ENCODE data around the gene MEGF9. TPM values are rescaled to one million over a fixed set of nuclear protein-coding genes. Genes with fewer than 3 reads are reported as not detected.

Gene MEGF9
- total RNA-seq, 3 donors from 2014 or later (not counting 1 experiment from before 2014, with no cell fraction given): 17.5 to 25.9 (median 22.3) TPM

DNA sequence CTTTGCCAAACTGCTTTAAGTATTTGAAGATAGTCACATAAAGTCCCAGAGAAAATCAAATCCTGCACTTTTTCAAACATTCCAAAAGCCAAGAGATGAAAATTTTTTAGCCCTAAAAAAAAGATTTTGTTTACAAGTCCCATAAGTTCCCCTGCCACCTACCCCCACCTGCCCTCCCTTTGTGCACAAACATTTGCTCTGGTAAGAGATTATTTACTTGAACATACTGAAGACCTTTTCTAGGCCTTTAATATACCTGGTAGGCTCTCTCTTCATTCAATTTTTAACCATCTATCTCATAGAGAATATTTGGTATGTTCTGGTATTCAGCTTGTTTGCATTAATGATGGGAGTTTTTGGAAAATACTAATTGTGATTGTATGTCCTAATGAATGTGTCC, 50.3 kb downstream of the MEGF9 start:
- no peak overlapping the region for H3K27ac Mint-ChIP-seq
- TF ChIP-seq, protein P1, sequence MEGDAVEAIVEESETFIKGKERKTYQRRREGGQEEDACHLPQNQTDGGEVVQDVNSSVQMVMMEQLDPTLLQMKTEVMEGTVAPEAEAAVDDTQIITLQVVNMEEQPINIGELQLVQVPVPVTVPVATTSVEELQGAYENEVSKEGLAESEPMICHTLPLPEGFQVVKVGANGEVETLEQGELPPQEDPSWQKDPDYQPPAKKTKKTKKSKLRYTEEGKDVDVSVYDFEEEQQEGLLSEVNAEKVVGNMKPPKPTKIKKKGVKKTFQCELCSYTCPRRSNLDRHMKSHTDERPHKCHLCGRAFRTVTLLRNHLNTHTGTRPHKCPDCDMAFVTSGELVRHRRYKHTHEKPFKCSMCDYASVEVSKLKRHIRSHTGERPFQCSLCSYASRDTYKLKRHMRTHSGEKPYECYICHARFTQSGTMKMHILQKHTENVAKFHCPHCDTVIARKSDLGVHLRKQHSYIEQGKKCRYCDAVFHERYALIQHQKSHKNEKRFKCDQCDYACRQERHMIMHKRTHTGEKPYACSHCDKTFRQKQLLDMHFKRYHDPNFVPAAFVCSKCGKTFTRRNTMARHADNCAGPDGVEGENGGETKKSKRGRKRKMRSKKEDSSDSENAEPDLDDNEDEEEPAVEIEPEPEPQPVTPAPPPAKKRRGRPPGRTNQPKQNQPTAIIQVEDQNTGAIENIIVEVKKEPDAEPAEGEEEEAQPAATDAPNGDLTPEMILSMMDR (IDR thresholded peaks at IDR 0.05): no peak
- no peak overlapping the region for H3K4me3 Mint-ChIP-seq
- no peak for DNase-seq
- no peaks in the 10 kb centered on the region for H3K36me3 Mint-ChIP-seq
- intact Hi-C loops (cut with micrococcal nuclease): no loop called here
- Histone ChIP-seq H3K4me1 (ENCODE audit: control insufficient read depth, insufficient read depth, low read length) (no peaks in the 10 kb centered on the region), H3K27me3 (ENCODE audit: control insufficient read depth, insufficient read depth, low read length) (no peaks in the 10 kb centered on the region), H3K4me3 (ENCODE audit: low read length) (no peak overlapping the region), H3K36me3 (ENCODE audit: control insufficient read depth, insufficient read depth, low read length) (no peaks in the 10 kb centered on the region), H3K27ac (ENCODE audit: low read length) (no peak overlapping the region), H3K9me3 (ENCODE audit: control insufficient read depth, insufficient read depth, low read length) (no peaks in the 10 kb centered on the region)
- no peak for ATAC-seq
- no peaks in the 10 kb centered on the region for H3K27me3 Mint-ChIP-seq (ENCODE audit: low read depth in 2 of 2)
- H3K4me1 Mint-ChIP-seq: peaks cover 38 to 46% of the 10 kb centered on the region in 2 donors
- no peaks in the 10 kb centered on the region for H3K9me3 Mint-ChIP-seq

DNA sequence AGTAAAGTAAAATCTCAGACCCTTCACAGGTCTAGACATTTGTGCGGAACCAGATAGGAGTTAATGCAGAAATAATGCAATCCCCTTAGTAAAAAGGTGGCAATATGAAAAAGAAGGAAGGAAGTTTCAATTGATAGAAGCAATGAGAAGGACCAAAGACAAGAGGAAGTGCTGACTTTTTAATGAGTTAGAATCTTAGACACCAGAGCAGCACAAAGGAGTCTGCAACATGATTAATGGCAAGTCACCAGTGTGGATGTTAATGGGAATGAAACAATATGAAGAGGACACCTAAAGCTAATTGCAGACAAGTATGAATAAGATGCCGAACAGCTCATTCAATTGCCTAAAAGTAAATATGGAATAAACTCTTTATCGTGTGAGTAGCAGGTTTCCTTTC, 50.9 kb downstream of the MEGF9 start:
- Histone ChIP-seq H3K27ac (ENCODE audit: low read length) (no peak overlapping the region), H3K4me1 (ENCODE audit: control insufficient read depth, insufficient read depth, low read length) (no peaks in the 10 kb centered on the region)
- ATAC-seq: no peak

DNA sequence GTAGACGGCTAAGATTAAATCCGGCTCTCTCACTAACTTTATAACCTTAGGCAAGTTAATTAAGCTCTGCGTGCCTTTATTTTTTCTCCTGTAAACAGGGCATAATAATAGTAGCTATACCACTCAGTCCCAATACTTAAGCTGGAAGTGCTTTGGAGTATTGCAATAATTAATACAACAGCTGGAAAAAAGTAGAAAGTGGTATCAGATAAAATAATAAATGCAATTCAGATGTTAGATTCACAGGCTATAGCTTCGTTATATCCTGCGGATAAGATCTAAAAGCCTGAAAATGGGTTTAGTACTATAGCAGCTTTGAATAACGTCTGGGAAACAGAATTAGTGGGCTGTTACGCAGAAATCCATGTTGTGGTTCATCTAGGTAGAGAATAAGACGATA, 51.8 kb downstream of the MEGF9 start:
- Mint-ChIP-seq H3K9me3 (no peaks in the 10 kb centered on the region), H3K27ac (no peak overlapping the region), H3K27me3 (ENCODE audit: low read depth in 2 of 2) (no peaks in the 10 kb centered on the region), H3K4me1 (peaks cover 38 to 46% of the 10 kb centered on the region in 2 donors), H3K36me3 (no peaks in the 10 kb centered on the region), H3K4me3 (no peak overlapping the region)
- TF ChIP-seq, protein P1 (IDR thresholded peaks at IDR 0.05): no peak
- 100% methylated on average over 4 of the region's 8 CpGs for WGBS (ENCODE audit: insufficient coverage)
- Histone ChIP-seq H3K36me3 (ENCODE audit: control insufficient read depth, insufficient read depth, low read length) (no peaks in the 10 kb centered on the region), H3K9me3 (ENCODE audit: control insufficient read depth, insufficient read depth, low read length) (no peaks in the 10 kb centered on the region), H3K4me3 (ENCODE audit: low read length) (no peak overlapping the region), H3K4me1 (ENCODE audit: control insufficient read depth, insufficient read depth, low read length) (no peaks in the 10 kb centered on the region), H3K27ac (ENCODE audit: low read length) (no peak overlapping the region), H3K27me3 (ENCODE audit: control insufficient read depth, insufficient read depth, low read length) (no peaks in the 10 kb centered on the region)
- intact Hi-C loops (cut with micrococcal nuclease): no loop called here
- no peak for ATAC-seq
- no peak for DNase-seq

More for the DNA sequence above, 50.9 kb downstream of the MEGF9 start:
- TF ChIP-seq, protein P1 (IDR thresholded peaks at IDR 0.05): no peak
- H3K9me3 ChIP-seq (ENCODE audit: control insufficient read depth, insufficient read depth, low read length): no peaks in the 10 kb centered on the region
- H3K9me3 Mint-ChIP-seq: no peaks in the 10 kb centered on the region
- H3K4me3 ChIP-seq (ENCODE audit: low read length): no peak overlapping the region
- no peaks in the 10 kb centered on the region for H3K27me3 ChIP-seq (ENCODE audit: control insufficient read depth, insufficient read depth, low read length)
- H3K27ac Mint-ChIP-seq: no peak overlapping the region
- intact Hi-C loops (cut with micrococcal nuclease): no loop called here
- WGBS (ENCODE audit: insufficient coverage): 64% methylated on average over 3 of the region's 3 CpGs
- H3K4me1 Mint-ChIP-seq: peaks cover 38 to 46% of the 10 kb centered on the region in 2 donors
- H3K36me3 ChIP-seq (ENCODE audit: control insufficient read depth, insufficient read depth, low read length): no peaks in the 10 kb centered on the region
- H3K27me3 Mint-ChIP-seq (ENCODE audit: low read depth in 2 of 2): no peaks in the 10 kb centered on the region
- no peak for DNase-seq
- H3K4me3 Mint-ChIP-seq: no peak overlapping the region
- H3K36me3 Mint-ChIP-seq: no peaks in the 10 kb centered on the region

DNA sequence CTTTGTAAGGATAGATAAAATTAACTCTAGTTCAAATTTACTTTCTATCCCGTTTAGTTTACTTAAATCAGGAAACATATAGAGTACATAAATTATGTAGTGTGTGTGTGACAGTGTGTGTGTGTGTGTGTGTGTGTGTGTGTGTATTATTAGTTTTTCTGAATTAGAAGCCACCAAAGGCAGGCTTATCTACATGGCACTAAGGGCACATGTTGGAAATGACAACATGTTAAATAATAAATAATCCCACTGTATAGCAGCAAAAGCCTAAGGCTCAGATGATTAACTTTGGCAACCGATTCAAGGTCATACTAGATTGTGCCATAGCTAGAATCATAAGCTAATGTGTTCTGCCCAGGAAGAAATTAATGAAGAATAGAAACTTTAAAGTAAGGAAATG, 54.6 kb downstream of the MEGF9 start:
- DNase-seq (no peak), ATAC-seq (no peak)
- peaks cover 37 to 42% of the 10 kb centered on the region in 2 donors for H3K4me1 Mint-ChIP-seq
- no peak overlapping the region for H3K4me3 Mint-ChIP-seq
- Histone ChIP-seq H3K4me1 (ENCODE audit: control insufficient read depth, insufficient read depth, low read length) (no peaks in the 10 kb centered on the region), H3K27me3 (ENCODE audit: control insufficient read depth, insufficient read depth, low read length) (no peaks in the 10 kb centered on the region), H3K36me3 (ENCODE audit: control insufficient read depth, insufficient read depth, low read length) (no peaks in the 10 kb centered on the region), H3K4me3 (ENCODE audit: low read length) (no peak overlapping the region), H3K27ac (ENCODE audit: low read length) (no peak overlapping the region), H3K9me3 (ENCODE audit: control insufficient read depth, insufficient read depth, low read length) (no peaks in the 10 kb centered on the region)
- intact Hi-C loops (cut with micrococcal nuclease): no loop called here
- H3K36me3 Mint-ChIP-seq: no peaks in the 10 kb centered on the region
- TF ChIP-seq, protein P1 (IDR thresholded peaks at IDR 0.05): no peak
- no peaks in the 10 kb centered on the region for H3K9me3 Mint-ChIP-seq
- H3K27ac Mint-ChIP-seq: peak overlapping the region in 1 of 2 donors; percentile 31
- H3K27me3 Mint-ChIP-seq (ENCODE audit: low read depth in 2 of 2): no peaks in the 10 kb centered on the region
- 75% methylated on average over 1 of the region's 2 CpGs for WGBS (ENCODE audit: insufficient coverage)

Measured in natural killer cell (primary cell).